SK-N-SH treated with all-trans-retinoic acid at 6 μM for 48 hours (cell line): ENCODE data around the gene PLEKHA1.
A peak's percentile ranks its signal among the peaks of the same experiment; 100 is the strongest.

Experiments used
- ATAC-seq: fragments of 200-7000 bp; cut with Tn5 transposase; 3 replicates; pipeline ENCODE4 v1.9.1; 2020; ENCODE audit warnings: mild to moderate bottlenecking, moderate library complexity
- ARNTL ChIP-seq: fragments of 450-650 bp; formaldehyde crosslinking; IDR thresholded peaks from 2 replicates; pipeline ENCODE4 v1.5.0; 2020; ENCODE audit warnings: low read depth, mild to moderate bottlenecking, moderate library complexity, borderline replicate concordance
- CSDC2 ChIP-seq: fragments of 250-450 bp; sonication (Bioruptor Pico); IDR thresholded peaks from 2 replicates; pipeline ENCODE4 v1.5.0; 2020; ENCODE audit warnings: mild to moderate bottlenecking, moderate library complexity
- ESRRG ChIP-seq: fragments of 250-450 bp; sonication (Bioruptor Pico); IDR thresholded peaks from 2 replicates; pipeline ENCODE4 v1.6.1; 2021; ENCODE audit warnings: mild to moderate bottlenecking
- GLIS3 ChIP-seq: fragments of 250-450 bp; sonication (Bioruptor Pico); IDR thresholded peaks from 2 replicates; pipeline ENCODE4 v1.5.0; 2020; ENCODE audit warnings: mild to moderate bottlenecking, moderate library complexity
- ISL1 ChIP-seq: fragments of 250-450 bp; sonication (Bioruptor Pico); IDR thresholded peaks from 2 replicates; pipeline ENCODE4 v2.1.2; 2022; ENCODE audit warnings: mild to moderate bottlenecking, moderate library complexity
- OSR1 ChIP-seq: fragments of 250-450 bp; sonication (Bioruptor Pico); IDR thresholded peaks from 2 replicates; pipeline ENCODE4 v1.8.0; 2022; ENCODE audit warnings: moderate library complexity, mild to moderate bottlenecking, inconsistent platforms
- PPARA ChIP-seq: fragments of 250-450 bp; sonication (Bioruptor Pico); IDR thresholded peaks from 2 replicates; pipeline ENCODE4 v1.5.0; 2020; ENCODE audit warnings: mild to moderate bottlenecking, borderline replicate concordance
- TCF4 ChIP-seq: fragments of 250-450 bp; sonication (Bioruptor Pico); IDR thresholded peaks from 2 replicates; pipeline ENCODE4 v1.8.0; 2021; ENCODE audit warnings: mild to moderate bottlenecking, moderate library complexity, borderline replicate concordance
- TOX ChIP-seq: fragments of 250-450 bp; sonication (Bioruptor Pico); IDR thresholded peaks from 2 replicates; pipeline ENCODE4 v1.8.0; 2021; ENCODE audit warnings: mild to moderate bottlenecking, moderate library complexity, borderline replicate concordance
- ZC3H10 ChIP-seq: fragments of 250-450 bp; sonication (Bioruptor Pico); IDR thresholded peaks from 2 replicates; pipeline ENCODE4 v1.5.1; 2021; ENCODE audit warnings: mild to moderate bottlenecking, moderate library complexity
- ZFP3 ChIP-seq: fragments of 250-450 bp; sonication (Bioruptor Pico); IDR thresholded peaks from 2 replicates; pipeline ENCODE4 v1.5.0; 2020; ENCODE audit warnings: mild to moderate bottlenecking, moderate library complexity
- ZFP30 ChIP-seq: fragments of 450-650 bp; formaldehyde crosslinking; IDR thresholded peaks from 2 replicates; pipeline ENCODE4 v1.5.0; 2022; ENCODE audit warnings: mild to moderate bottlenecking, moderate library complexity
- ZNF565 ChIP-seq: fragments of 450-650 bp; formaldehyde crosslinking; conservative IDR thresholded peaks from 2 replicates; pipeline ENCODE4 v1.5.0; 2020; ENCODE audit warnings: low read depth, mild to moderate bottlenecking, moderate library complexity
- ZNF70 ChIP-seq: fragments of 450-650 bp; formaldehyde crosslinking; IDR thresholded peaks from 2 replicates; pipeline ENCODE4 v1.5.0; 2020; ENCODE audit warnings: mild to moderate bottlenecking, moderate library complexity
- ZNF8 ChIP-seq: fragments of 450-650 bp; formaldehyde crosslinking; IDR thresholded peaks from 2 replicates; pipeline ENCODE4 v1.5.0; 2020; ENCODE audit warnings: mild to moderate bottlenecking, moderate library complexity
- TF ChIP-seq, protein P1 (sequence below): fragments of 250-450 bp; sonication (Bioruptor Pico); IDR thresholded peaks from 2 replicates; pipeline ENCODE4 v1.5.1; 2020; ENCODE audit warnings: low read depth, mild to moderate bottlenecking, moderate library complexity
- TF ChIP-seq, protein P2 (sequence below): fragments of 250-450 bp; sonication (Bioruptor Pico); IDR thresholded peaks from 2 replicates; pipeline ENCODE4 v1.5.0; 2020; ENCODE audit warnings: mild to moderate bottlenecking, moderate library complexity
- TF ChIP-seq, protein P3 (sequence below): fragments of 250-450 bp; sonication (Bioruptor Pico); IDR thresholded peaks from 2 replicates; pipeline ENCODE4 v1.8.0; 2021; ENCODE audit warnings: low read depth, mild to moderate bottlenecking, moderate library complexity, borderline replicate concordance
- TF ChIP-seq, protein P4 (sequence below): fragments of 250-450 bp; sonication (Bioruptor Pico); IDR thresholded peaks from 2 replicates; pipeline ENCODE4 v1.5.1; 2021; ENCODE audit warnings: mild to moderate bottlenecking, moderate library complexity
- TF ChIP-seq, protein P5 (sequence below): fragments of 250-450 bp; sonication (Bioruptor Pico); IDR thresholded peaks from 2 replicates; pipeline ENCODE4 v1.8.0; 2020; ENCODE audit warnings: mild to moderate bottlenecking, moderate library complexity, borderline replicate concordance

The PLEKHA1 gene

DNA sequence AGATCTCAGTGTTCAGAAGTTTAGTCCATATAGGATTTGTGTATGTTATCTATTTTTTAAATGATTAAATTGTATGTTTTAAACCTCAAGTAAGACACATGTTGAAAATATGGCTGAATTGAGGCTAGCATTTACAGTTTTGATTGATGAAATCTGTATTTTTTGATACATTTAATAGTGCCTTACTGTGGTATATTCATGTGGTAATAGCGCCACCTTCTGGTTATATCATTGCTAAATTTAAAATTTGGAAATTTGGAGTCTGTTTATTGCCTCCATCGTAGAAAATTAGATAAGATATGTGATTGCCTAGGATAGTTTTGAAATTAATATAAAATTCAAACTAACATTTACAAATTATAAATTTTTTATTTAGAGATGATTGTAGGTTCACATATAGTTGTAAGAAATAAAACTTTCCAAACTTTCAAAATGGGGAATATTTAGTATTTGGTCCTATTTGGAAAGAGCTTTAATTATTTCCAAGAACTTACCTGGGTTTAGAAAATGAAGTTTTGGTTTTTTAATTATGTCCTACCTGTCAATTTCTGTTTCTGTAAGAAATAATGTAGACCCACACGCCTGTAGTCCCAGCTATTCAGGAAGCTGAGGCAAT lies 60.8 kb downstream of the PLEKHA1 start:
- no peak for TF ChIP-seq ZNF565 (CRISPR knock-in tag)
- TF ChIP-seq TOX (CRISPR knock-in tag), result no peak
- TF ChIP-seq ISL1 (CRISPR knock-in tag), result no peak
- no peak for TF ChIP-seq TCF4 (CRISPR knock-in tag)
- no peak for TF ChIP-seq CSDC2 (CRISPR knock-in tag)
- no peak for TF ChIP-seq ZC3H10 (CRISPR knock-in tag)
- TF ChIP-seq ZNF8 (CRISPR knock-in tag), result no peak
- TF ChIP-seq, protein P1, sequence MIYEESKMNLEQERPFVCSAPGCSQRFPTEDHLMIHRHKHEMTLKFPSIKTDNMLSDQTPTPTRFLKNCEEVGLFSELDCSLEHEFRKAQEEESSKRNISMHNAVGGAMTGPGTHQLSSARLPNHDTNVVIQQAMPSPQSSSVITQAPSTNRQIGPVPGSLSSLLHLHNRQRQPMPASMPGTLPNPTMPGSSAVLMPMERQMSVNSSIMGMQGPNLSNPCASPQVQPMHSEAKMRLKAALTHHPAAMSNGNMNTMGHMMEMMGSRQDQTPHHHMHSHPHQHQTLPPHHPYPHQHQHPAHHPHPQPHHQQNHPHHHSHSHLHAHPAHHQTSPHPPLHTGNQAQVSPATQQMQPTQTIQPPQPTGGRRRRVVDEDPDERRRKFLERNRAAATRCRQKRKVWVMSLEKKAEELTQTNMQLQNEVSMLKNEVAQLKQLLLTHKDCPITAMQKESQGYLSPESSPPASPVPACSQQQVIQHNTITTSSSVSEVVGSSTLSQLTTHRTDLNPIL (CRISPR knock-in tag), result no peak
- peak; percentile 67; the same call in 2 of the 3 replicates for ATAC-seq

DNA sequence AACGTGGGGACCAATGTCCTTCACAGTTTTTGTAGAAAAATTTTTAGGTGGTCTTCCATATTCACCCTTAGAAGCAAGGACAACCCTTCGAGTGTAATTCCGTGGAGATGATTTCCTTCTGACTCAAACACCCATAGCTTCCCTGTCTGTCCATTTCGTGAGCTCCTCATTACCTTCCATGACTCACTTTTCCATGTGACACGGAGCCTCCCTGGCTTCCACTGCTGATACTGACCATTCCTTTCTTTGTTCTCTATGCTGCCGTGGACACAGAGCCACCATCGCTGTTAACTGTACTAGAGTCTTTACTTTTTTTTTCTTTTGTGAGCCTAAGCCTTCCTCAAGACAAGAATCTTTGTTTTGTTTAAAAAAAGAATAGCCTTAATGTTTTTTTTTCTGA lies 67.5 kb downstream of the PLEKHA1 start:
- peak; percentile 88 for ATAC-seq
- TF ChIP-seq, protein P2, sequence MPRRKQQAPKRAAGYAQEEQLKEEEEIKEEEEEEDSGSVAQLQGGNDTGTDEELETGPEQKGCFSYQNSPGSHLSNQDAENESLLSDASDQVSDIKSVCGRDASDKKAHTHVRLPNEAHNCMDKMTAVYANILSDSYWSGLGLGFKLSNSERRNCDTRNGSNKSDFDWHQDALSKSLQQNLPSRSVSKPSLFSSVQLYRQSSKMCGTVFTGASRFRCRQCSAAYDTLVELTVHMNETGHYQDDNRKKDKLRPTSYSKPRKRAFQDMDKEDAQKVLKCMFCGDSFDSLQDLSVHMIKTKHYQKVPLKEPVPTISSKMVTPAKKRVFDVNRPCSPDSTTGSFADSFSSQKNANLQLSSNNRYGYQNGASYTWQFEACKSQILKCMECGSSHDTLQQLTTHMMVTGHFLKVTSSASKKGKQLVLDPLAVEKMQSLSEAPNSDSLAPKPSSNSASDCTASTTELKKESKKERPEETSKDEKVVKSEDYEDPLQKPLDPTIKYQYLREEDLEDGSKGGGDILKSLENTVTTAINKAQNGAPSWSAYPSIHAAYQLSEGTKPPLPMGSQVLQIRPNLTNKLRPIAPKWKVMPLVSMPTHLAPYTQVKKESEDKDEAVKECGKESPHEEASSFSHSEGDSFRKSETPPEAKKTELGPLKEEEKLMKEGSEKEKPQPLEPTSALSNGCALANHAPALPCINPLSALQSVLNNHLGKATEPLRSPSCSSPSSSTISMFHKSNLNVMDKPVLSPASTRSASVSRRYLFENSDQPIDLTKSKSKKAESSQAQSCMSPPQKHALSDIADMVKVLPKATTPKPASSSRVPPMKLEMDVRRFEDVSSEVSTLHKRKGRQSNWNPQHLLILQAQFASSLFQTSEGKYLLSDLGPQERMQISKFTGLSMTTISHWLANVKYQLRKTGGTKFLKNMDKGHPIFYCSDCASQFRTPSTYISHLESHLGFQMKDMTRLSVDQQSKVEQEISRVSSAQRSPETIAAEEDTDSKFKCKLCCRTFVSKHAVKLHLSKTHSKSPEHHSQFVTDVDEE (CRISPR knock-in tag), result no peak
- TF ChIP-seq, protein P1 (CRISPR knock-in tag), result no peak
- TF ChIP-seq ARNTL (CRISPR knock-in tag) (no peak), ESRRG (CRISPR knock-in tag) (no peak), OSR1 (CRISPR knock-in tag) (no peak), ZFP3 (CRISPR knock-in tag) (no peak), ZNF70 (CRISPR knock-in tag) (no peak), ZFP30 (no peak), TCF4 (CRISPR knock-in tag) (no peak), ZNF565 (CRISPR knock-in tag) (no peak), GLIS3 (CRISPR knock-in tag) (no peak), ZNF8 (CRISPR knock-in tag) (no peak), ISL1 (CRISPR knock-in tag) (no peak), ZC3H10 (CRISPR knock-in tag) (no peak), PPARA (CRISPR knock-in tag) (no peak), TOX (CRISPR knock-in tag) (no peak), CSDC2 (CRISPR knock-in tag) (no peak)
- TF ChIP-seq, protein P3, sequence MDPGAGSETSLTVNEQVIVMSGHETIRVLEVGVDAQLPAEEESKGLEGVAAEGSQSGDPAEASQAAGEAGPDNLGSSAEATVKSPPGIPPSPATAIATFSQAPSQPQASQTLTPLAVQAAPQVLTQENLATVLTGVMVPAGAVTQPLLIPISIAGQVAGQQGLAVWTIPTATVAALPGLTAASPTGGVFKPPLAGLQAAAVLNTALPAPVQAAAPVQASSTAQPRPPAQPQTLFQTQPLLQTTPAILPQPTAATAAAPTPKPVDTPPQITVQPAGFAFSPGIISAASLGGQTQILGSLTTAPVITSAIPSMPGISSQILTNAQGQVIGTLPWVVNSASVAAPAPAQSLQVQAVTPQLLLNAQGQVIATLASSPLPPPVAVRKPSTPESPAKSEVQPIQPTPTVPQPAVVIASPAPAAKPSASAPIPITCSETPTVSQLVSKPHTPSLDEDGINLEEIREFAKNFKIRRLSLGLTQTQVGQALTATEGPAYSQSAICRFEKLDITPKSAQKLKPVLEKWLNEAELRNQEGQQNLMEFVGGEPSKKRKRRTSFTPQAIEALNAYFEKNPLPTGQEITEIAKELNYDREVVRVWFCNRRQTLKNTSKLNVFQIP, result no peak
- TF ChIP-seq, protein P4, sequence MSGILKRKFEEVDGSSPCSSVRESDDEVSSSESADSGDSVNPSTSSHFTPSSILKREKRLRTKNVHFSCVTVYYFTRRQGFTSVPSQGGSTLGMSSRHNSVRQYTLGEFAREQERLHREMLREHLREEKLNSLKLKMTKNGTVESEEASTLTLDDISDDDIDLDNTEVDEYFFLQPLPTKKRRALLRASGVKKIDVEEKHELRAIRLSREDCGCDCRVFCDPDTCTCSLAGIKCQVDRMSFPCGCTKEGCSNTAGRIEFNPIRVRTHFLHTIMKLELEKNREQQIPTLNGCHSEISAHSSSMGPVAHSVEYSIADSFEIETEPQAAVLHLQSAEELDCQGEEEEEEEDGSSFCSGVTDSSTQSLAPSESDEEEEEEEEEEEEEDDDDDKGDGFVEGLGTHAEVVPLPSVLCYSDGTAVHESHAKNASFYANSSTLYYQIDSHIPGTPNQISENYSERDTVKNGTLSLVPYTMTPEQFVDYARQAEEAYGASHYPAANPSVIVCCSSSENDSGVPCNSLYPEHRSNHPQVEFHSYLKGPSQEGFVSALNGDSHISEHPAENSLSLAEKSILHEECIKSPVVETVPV (CRISPR knock-in tag), result no peak
- TF ChIP-seq, protein P5, sequence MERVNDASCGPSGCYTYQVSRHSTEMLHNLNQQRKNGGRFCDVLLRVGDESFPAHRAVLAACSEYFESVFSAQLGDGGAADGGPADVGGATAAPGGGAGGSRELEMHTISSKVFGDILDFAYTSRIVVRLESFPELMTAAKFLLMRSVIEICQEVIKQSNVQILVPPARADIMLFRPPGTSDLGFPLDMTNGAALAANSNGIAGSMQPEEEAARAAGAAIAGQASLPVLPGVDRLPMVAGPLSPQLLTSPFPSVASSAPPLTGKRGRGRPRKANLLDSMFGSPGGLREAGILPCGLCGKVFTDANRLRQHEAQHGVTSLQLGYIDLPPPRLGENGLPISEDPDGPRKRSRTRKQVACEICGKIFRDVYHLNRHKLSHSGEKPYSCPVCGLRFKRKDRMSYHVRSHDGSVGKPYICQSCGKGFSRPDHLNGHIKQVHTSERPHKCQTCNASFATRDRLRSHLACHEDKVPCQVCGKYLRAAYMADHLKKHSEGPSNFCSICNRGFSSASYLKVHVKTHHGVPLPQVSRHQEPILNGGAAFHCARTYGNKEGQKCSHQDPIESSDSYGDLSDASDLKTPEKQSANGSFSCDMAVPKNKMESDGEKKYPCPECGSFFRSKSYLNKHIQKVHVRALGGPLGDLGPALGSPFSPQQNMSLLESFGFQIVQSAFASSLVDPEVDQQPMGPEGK (CRISPR knock-in tag), result no peak
